ENCODE results near the gene SRA1. TPM values are rescaled to one million over a fixed set of nuclear protein-coding genes. Genes with fewer than 3 reads are reported as not detected.
A peak's percentile ranks its signal among the peaks of the same experiment; 100 is the strongest.

Gene SRA1
- total and polyA plus RNA-seq, 8 donors, result 1.8 to 51.0 (median 26.8) TPM; not detected in 1

DNA sequence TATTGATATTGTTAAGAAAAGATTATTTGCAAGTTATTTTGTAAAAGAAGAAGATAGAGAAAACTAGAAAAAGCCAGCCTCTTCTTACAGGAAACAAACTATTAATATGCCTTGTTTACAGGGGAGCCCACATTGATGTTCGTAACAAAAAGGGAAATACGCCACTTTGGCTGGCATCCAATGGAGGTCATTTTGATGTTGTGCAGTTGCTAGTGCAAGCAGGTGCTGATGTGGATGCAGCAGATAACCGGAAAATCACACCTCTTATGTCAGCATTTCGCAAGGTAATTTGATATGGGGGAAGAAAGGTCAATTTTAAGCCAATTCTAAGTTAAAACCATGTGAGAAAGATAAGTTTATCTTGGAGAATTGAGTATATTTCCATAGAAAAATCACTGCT is 47.4 kb downstream of the SRA1 start:
- intact Hi-C loops (cut with DNase I; ENCODE audit: low total_unique reads), result no loop called here
- Histone ChIP-seq H3K9me3 (no peaks in the 10 kb centered on the region), H3K4me1 (no peaks in the 10 kb centered on the region), H3K36me3 (peaks cover 58 to 100% (median 98%) of the 10 kb centered on the region in 4 donors), H3K4me3 (no peak overlapping the region), H3K27ac (no peak overlapping the region), H3K27me3 (no peaks in the 10 kb centered on the region)
- 76 to 80% (median 79%) methylated on average over 4 of the region's 4 CpGs for WGBS, 5 donors
- peak in 1 of 2 donors; percentile 18 for DNase-seq
- no peak for TF ChIP-seq CTCF (IDR thresholded peaks at IDR 0.05)
- no peak for TF ChIP-seq POLR2A (IDR thresholded peaks at IDR 0.05)
- no peak for TF ChIP-seq POLR2AphosphoS5 (IDR thresholded peaks at IDR 0.05)
- no peak for TF ChIP-seq EP300 (IDR thresholded peaks at IDR 0.05)

DNA sequence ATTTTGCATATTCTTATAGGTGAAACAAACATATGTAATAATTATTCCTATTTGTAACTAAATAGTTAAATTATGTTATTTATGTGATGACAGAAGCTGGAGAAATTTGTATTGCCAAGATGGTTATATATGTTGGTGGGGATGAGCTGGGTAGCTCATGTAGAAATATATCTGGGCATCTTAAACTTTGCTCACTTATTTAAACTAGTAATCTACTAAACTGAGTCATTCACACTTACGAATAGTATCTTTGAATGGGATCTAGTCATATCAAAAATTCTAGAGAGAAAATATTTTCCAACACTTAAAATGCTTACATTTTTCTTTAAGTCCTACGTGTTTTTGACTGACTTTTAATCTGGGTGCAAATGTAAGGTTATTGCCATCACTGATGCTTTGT is 54.4 kb downstream of the SRA1 start:
- Histone ChIP-seq H3K27ac (no peak overlapping the region), H3K4me1 (peaks cover 0 to 6% (median 0%) of the 10 kb centered on the region in 4 donors), H3K27me3 (no peaks in the 10 kb centered on the region), H3K9me3 (no peaks in the 10 kb centered on the region), H3K36me3 (peaks cover 24 to 68% (median 64%) of the 10 kb centered on the region in 4 donors), H3K4me3 (no peak overlapping the region)
- TF ChIP-seq POLR2A (IDR thresholded peaks at IDR 0.05), result no peak
- no peak for TF ChIP-seq EP300 (IDR thresholded peaks at IDR 0.05)
- no peak for TF ChIP-seq POLR2AphosphoS5 (IDR thresholded peaks at IDR 0.05)
- no peak for TF ChIP-seq CTCF (IDR thresholded peaks at IDR 0.05)
- intact Hi-C loops (cut with DNase I; ENCODE audit: low total_unique reads), result no loop called here
- no peak for DNase-seq
- 77 to 90% (median 81%) methylated on average over 2 of the region's 2 CpGs for WGBS, 5 donors

Small RNA genes lying within 50 kb of the gene (small RNA-seq; reads per million reads assigned to genes)
- gene RF00279 (0 reads per million in 4 donors), gene RF00443 (0 reads per million in 4 donors)

Other genes starting within 250 kb of the SRA1 start
- 10 to 100 TPM in 3 of 5 donors, 1 to 10 TPM in 2; 1.2 to 39.8 (median 27.7) TPM for gene HBEGF, start 210.9 kb downstream of the SRA1 start, total RNA-seq
- gene HBEGF, start 210.9 kb downstream of the SRA1 start, polyA plus RNA-seq, result 10 to 100 TPM in 2 of 3 donors, 1 to 10 TPM in 1; 8.5 to 15.0 (median 11.8) TPM
- not detected for gene SLC4A9, start 197.3 kb downstream of the SRA1 start, total RNA-seq
- gene SLC4A9, start 197.3 kb downstream of the SRA1 start, polyA plus RNA-seq, result under 1 TPM in 1 of 3 donors, not detected in 2; 0.30 TPM
- gene ANKHD1, start 155.6 kb downstream of the SRA1 start, total RNA-seq, result 100 to 1,000 TPM in 4 of 5 donors, 10 to 100 TPM in 1; 99.6 to 249 (median 175) TPM
- gene ANKHD1, start 155.6 kb downstream of the SRA1 start, polyA plus RNA-seq, result 10 to 100 TPM; 22.0 to 99.4 (median 37.6) TPM
- 10 to 100 TPM in 1 of 5 donors, 1 to 10 TPM in 4; 2.7 to 15.1 (median 8.1) TPM for gene EIF4EBP3, start 9.8 kb downstream of the SRA1 start, total RNA-seq
- gene EIF4EBP3, start 9.8 kb downstream of the SRA1 start, polyA plus RNA-seq, result 10 to 100 TPM; 66.1 to 90.9 (median 80.2) TPM
- 10 to 100 TPM in 3 of 5 donors, 1 to 10 TPM in 2; 5.4 to 40.8 (median 22.4) TPM for gene APBB3, start 7.1 kb upstream of the SRA1 start, total RNA-seq
- 10 to 100 TPM in 2 of 3 donors, 1 to 10 TPM in 1; 9.8 to 29.8 (median 11.0) TPM for gene APBB3, start 7.1 kb upstream of the SRA1 start, polyA plus RNA-seq
- 10 to 100 TPM; 11.4 to 62.0 (median 43.0) TPM for gene SLC35A4, start 7.4 kb upstream of the SRA1 start, total RNA-seq
- gene SLC35A4, start 7.4 kb upstream of the SRA1 start, polyA plus RNA-seq, result 10 to 100 TPM; 30.4 to 47.7 (median 41.7) TPM
- 10 to 100 TPM in 4 of 5 donors, 1 to 10 TPM in 1; 8.5 to 99.8 (median 23.9) TPM for gene CD14, start 75.7 kb upstream of the SRA1 start, total RNA-seq
- gene CD14, start 75.7 kb upstream of the SRA1 start, polyA plus RNA-seq, result 10 to 100 TPM; 17.0 to 45.6 (median 35.0) TPM
- gene TMCO6, start 82.0 kb upstream of the SRA1 start, total RNA-seq, result 10 to 100 TPM in 2 of 5 donors, 1 to 10 TPM in 3; 4.0 to 40.8 (median 7.0) TPM
- gene TMCO6, start 82.0 kb upstream of the SRA1 start, polyA plus RNA-seq, result 10 to 100 TPM in 1 of 3 donors, 1 to 10 TPM in 2; 6.8 to 15.5 (median 7.9) TPM
- gene NDUFA2, start 90.2 kb upstream of the SRA1 start, total RNA-seq, result 100 to 1,000 TPM in 1 of 5 donors, 10 to 100 TPM in 4; 28.6 to 171 (median 42.3) TPM
- gene NDUFA2, start 90.2 kb upstream of the SRA1 start, polyA plus RNA-seq, result 100 to 1,000 TPM; 266 to 271 (median 271) TPM
- gene IK, start 90.4 kb upstream of the SRA1 start, total RNA-seq, result 100 to 1,000 TPM in 1 of 5 donors, 10 to 100 TPM in 4; 69.4 to 155 (median 73.3) TPM
- gene IK, start 90.4 kb upstream of the SRA1 start, polyA plus RNA-seq, result 10 to 100 TPM; 53.1 to 68.7 (median 61.4) TPM
- 10 to 100 TPM; 20.7 to 51.0 (median 31.0) TPM for gene WDR55, start 107.4 kb upstream of the SRA1 start, total RNA-seq
- 10 to 100 TPM; 13.8 to 19.6 (median 17.8) TPM for gene WDR55, start 107.4 kb upstream of the SRA1 start, polyA plus RNA-seq
- gene DND1, start 116.1 kb upstream of the SRA1 start, total RNA-seq, result 1 to 10 TPM in 2 of 5 donors, not detected in 3; 1.4 to 6.4 TPM
- gene DND1, start 116.1 kb upstream of the SRA1 start, polyA plus RNA-seq, result 1 to 10 TPM in 1 of 3 donors, under 1 TPM in 1, not detected in 1; 0.50 to 1.5 TPM
- 100 to 1,000 TPM in 1 of 5 donors, 10 to 100 TPM in 4; 22.9 to 117 (median 50.3) TPM for gene HARS1, start 133.9 kb upstream of the SRA1 start, total RNA-seq
- gene HARS1, start 133.9 kb upstream of the SRA1 start, polyA plus RNA-seq, result 10 to 100 TPM; 46.1 to 53.4 (median 51.3) TPM
- 100 to 1,000 TPM in 1 of 5 donors, 10 to 100 TPM in 4; 37.5 to 155 (median 58.5) TPM for gene HARS2, start 134.0 kb upstream of the SRA1 start, total RNA-seq
- 10 to 100 TPM; 13.1 to 17.9 (median 17.4) TPM for gene HARS2, start 134.0 kb upstream of the SRA1 start, polyA plus RNA-seq
- gene ZMAT2, start 143.0 kb upstream of the SRA1 start, total RNA-seq, result 100 to 1,000 TPM in 1 of 5 donors, 10 to 100 TPM in 4; 30.7 to 143 (median 44.8) TPM
- gene ZMAT2, start 143.0 kb upstream of the SRA1 start, polyA plus RNA-seq, result 10 to 100 TPM; 48.9 to 90.6 (median 58.2) TPM
- under 1 TPM in 1 of 5 donors, not detected in 4; 0.37 TPM for gene PCDHA1, start 228.7 kb upstream of the SRA1 start, total RNA-seq
- not detected for gene PCDHA1, start 228.7 kb upstream of the SRA1 start, polyA plus RNA-seq
- 1 to 10 TPM in 1 of 5 donors, under 1 TPM in 1, not detected in 3; 0.55 to 1.7 TPM for gene PCDHA2, start 237.4 kb upstream of the SRA1 start, total RNA-seq
- gene PCDHA2, start 237.4 kb upstream of the SRA1 start, polyA plus RNA-seq, result not detected
- gene PCDHA3, start 243.6 kb upstream of the SRA1 start, total RNA-seq, result 1 to 10 TPM in 1 of 5 donors, under 1 TPM in 2, not detected in 2; under 0.01 to 1.2 (median 0.55) TPM
- gene PCDHA3, start 243.6 kb upstream of the SRA1 start, polyA plus RNA-seq, result under 1 TPM in 2 of 3 donors, not detected in 1; 0.06 to 0.08 TPM
- 1 to 10 TPM in 4 of 5 donors, not detected in 1; 1.0 to 2.6 (median 1.5) TPM for gene PCDHA4, start 249.6 kb upstream of the SRA1 start, total RNA-seq
- gene PCDHA4, start 249.6 kb upstream of the SRA1 start, polyA plus RNA-seq, result under 1 TPM in 2 of 3 donors, not detected in 1; 0.08 to 0.25 TPM